SU-DHL-6 (cell line): ENCODE data around the gene CCDC183.

Experiments
- H2AFZ ChIP-seq: fragments of 200-600 bp; sonication (generic); 2 replicates; pipeline ENCODE4 v1.6.1; 2014; ENCODE audit warnings: low read depth, mild to moderate bottlenecking, moderate library complexity, mixed read lengths, antibody characterized with exemption, low read length; ENCODE audit not compliant: severe bottlenecking
- H3F3A ChIP-seq: fragments of 200-600 bp; shearing (Covaris generic); 2 replicates; pipeline ENCODE4 v1.6.0; 2016; ENCODE audit warnings: antibody characterized with exemption, mild to moderate bottlenecking; ENCODE audit not compliant: insufficient read depth
- H3K27ac ChIP-seq: fragments of 200-600 bp; sonication (generic); 2 replicates; pipeline ENCODE4 v1.5.1; 2016; ENCODE audit warnings: low read depth, mild to moderate bottlenecking, low read length, moderate library complexity, mixed read lengths
- H3K27me3 ChIP-seq: fragments of 200-600 bp; sonication (generic), shearing (Covaris generic); 2 replicates; pipeline ENCODE4 v1.6.0; 2014; ENCODE audit warnings: mild to moderate bottlenecking, low read length
- H3K36me3 ChIP-seq: fragments of 200-600 bp; sonication (generic); 2 replicates; pipeline ENCODE4 v1.6.1; 2014; ENCODE audit warnings: mild to moderate bottlenecking, low read length, mixed read lengths
- H3K4me2 ChIP-seq: fragments of 300-600, 200-600 bp; shearing (Covaris generic), sonication (generic); 2 replicates; pipeline ENCODE4 v1.6.0; 2014; ENCODE audit warnings: low read length, low read depth, mild to moderate bottlenecking; ENCODE audit not compliant: poor library complexity, severe bottlenecking
- H3K4me3 ChIP-seq: fragments of 200-600 bp; sonication (generic); 2 replicates; pipeline ENCODE4 v1.5.1; 2014; ENCODE audit warnings: antibody characterized with exemption, low read length, mild to moderate bottlenecking, mixed read lengths; ENCODE audit not compliant: insufficient read depth, poor library complexity, severe bottlenecking
- H3K79me2 ChIP-seq: fragments of 200-600 bp; sonication (generic); 2 replicates; pipeline ENCODE4 v1.6.1; 2014; ENCODE audit warnings: mild to moderate bottlenecking, low read length, moderate library complexity; ENCODE audit not compliant: insufficient read depth
- H3K9ac ChIP-seq: fragments of 200-600 bp; sonication (generic); 2 replicates; pipeline ENCODE4 v1.7.0; 2014; ENCODE audit warnings: mild to moderate bottlenecking, low read length
- H3K9me2 ChIP-seq: fragments of 200-600 bp; sonication (generic); replicated peaks from 2 replicates; pipeline ENCODE4 v1.6.1; 2014; ENCODE audit warnings: low read length; ENCODE audit not compliant: insufficient read depth
- H3K9me3 ChIP-seq: fragments of 200-600 bp; sonication (generic); 2 replicates; pipeline ENCODE4 v1.6.1; 2014; ENCODE audit warnings: low read length, mixed read lengths; ENCODE audit not compliant: insufficient read depth
- H4K20me1 ChIP-seq: fragments of 200-600 bp; sonication (generic); 2 replicates; pipeline ENCODE4 v1.6.1; 2014; ENCODE audit warnings: low read depth, mild to moderate bottlenecking, antibody characterized with exemption, low read length, moderate library complexity, mixed read lengths
- CTCF ChIP-seq: fragments of 200-600 bp; sonication (generic); IDR thresholded peaks from one replicate; pipeline ENCODE4 v1.5.1; 2017; ENCODE audit warnings: antibody characterized with exemption, mild to moderate bottlenecking, low read length, moderate library complexity; ENCODE audit not compliant: insufficient read depth, poor library complexity, severe bottlenecking
- EZH2phosphoT487 ChIP-seq: fragments of 200-600 bp; sonication (generic), shearing (Covaris generic); conservative IDR thresholded peaks from 2 replicates; pipeline ENCODE4 v1.6.1; 2018; ENCODE audit warnings: mild to moderate bottlenecking, antibody characterized with exemption, low read length, moderate library complexity, mixed read lengths

The CCDC183 gene

GRCh38 chr9:136838314-136839228 is 42.4 kb downstream of the CCDC183 start:
- H4K20me1 ChIP-seq, result no peaks in the 10 kb centered on the region
- no peak overlapping the region for H2AFZ ChIP-seq
- H3K9me3 ChIP-seq, result no peaks in the 10 kb centered on the region
- H3F3A ChIP-seq, result no peaks in the 10 kb centered on the region; the same call in 1 of the 2 replicates
- H3K9me2 ChIP-seq, result no peaks in the 10 kb centered on the region
- no peak overlapping the region for H3K9ac ChIP-seq
- no peak for TF ChIP-seq CTCF
- no peak for TF ChIP-seq EZH2phosphoT487
- no peaks in the 10 kb centered on the region for H3K27me3 ChIP-seq
- no peaks in the 10 kb centered on the region for H3K79me2 ChIP-seq
- H3K4me3 ChIP-seq, result no peak overlapping the region
- H3K36me3 ChIP-seq, result no peaks in the 10 kb centered on the region
- H3K27ac ChIP-seq, result no peak overlapping the region
- no peak overlapping the region for H3K4me2 ChIP-seq

GRCh38 chr9:136839229-136840139 is 43.3 kb downstream of the CCDC183 start:
- no peak overlapping the region for H3K27ac ChIP-seq
- no peak overlapping the region for H3K4me3 ChIP-seq
- no peak overlapping the region for H2AFZ ChIP-seq
- no peaks in the 10 kb centered on the region for H4K20me1 ChIP-seq
- no peaks in the 10 kb centered on the region for H3K27me3 ChIP-seq
- TF ChIP-seq EZH2phosphoT487 (no peak), CTCF (no peak)
- no peak overlapping the region for H3K9ac ChIP-seq
- no peak overlapping the region for H3K4me2 ChIP-seq
- no peaks in the 10 kb centered on the region for H3K9me3 ChIP-seq
- no peaks in the 10 kb centered on the region for H3K79me2 ChIP-seq
- H3F3A ChIP-seq, result no peaks in the 10 kb centered on the region; the same call in 1 of the 2 replicates
- H3K36me3 ChIP-seq, result no peaks in the 10 kb centered on the region
- H3K9me2 ChIP-seq, result no peaks in the 10 kb centered on the region

- no peak for TF ChIP-seq EZH2phosphoT487
- TF ChIP-seq CTCF, result no peak
- no peak overlapping the region for H3K9ac ChIP-seq
- no peak overlapping the region for H3K4me3 ChIP-seq
- no peaks in the 10 kb centered on the region for H3K9me3 ChIP-seq
- H3K36me3 ChIP-seq, result no peaks in the 10 kb centered on the region
- H3K4me2 ChIP-seq, result no peak overlapping the region
- H3K27me3 ChIP-seq, result no peaks in the 10 kb centered on the region
- H3K79me2 ChIP-seq, result no peaks in the 10 kb centered on the region
- no peaks in the 10 kb centered on the region for H3K9me2 ChIP-seq
- H3F3A ChIP-seq, result no peaks in the 10 kb centered on the region; the same call in 1 of the 2 replicates
- no peaks in the 10 kb centered on the region for H4K20me1 ChIP-seq
- no peak overlapping the region for H2AFZ ChIP-seq
- H3K27ac ChIP-seq, result no peak overlapping the region
These were observed 44.2 kb downstream of the CCDC183 start for GRCh38 chr9:136840140-136840876.
